ENCODE data around the gene MITF.
"Not testable (repeated sequence)": the region's sequence is repeated elsewhere in the genome, so short reads cannot be mapped to it uniquely, and the experiment has no call there.

MITF gene

GRCh38 chr3:69879051-69879450, 139.8 kb downstream of the MITF start:
- DNase-seq = no peak

GRCh38 chr3:69880069-69880640, 140.9 kb downstream of the MITF start:
- no peak for DNase-seq

- DNase-seq = no peak
Measured at GRCh38 chr3:69881051-69881450, 141.8 kb downstream of the MITF start.

- DNase-seq = no peak
Measured at GRCh38 chr3:69881756-69882428, 142.6 kb downstream of the MITF start.

GRCh38 chr3:69882560-69882959, 143.3 kb downstream of the MITF start:
- no peak for DNase-seq

- no peak for DNase-seq
Measured at GRCh38 chr3:69888040-69888942, 149.0 kb downstream of the MITF start.

GRCh38 chr3:69888943-69889315, 149.7 kb downstream of the MITF start:
- no peak for DNase-seq

GRCh38 chr3:69890084-69890483, 150.8 kb downstream of the MITF start:
- DNase-seq = no peak

- DNase-seq = no peak
Measured at GRCh38 chr3:69890691-69891090, 151.4 kb downstream of the MITF start.

GRCh38 chr3:69892706-69893105, 153.4 kb downstream of the MITF start:
- no peak for DNase-seq

- no peak for DNase-seq
Measured at GRCh38 chr3:69893274-69893673, 154.0 kb downstream of the MITF start.

- no peak for DNase-seq
Measured at GRCh38 chr3:69896095-69896494, 156.8 kb downstream of the MITF start.

- DNase-seq = no peak
Measured at GRCh38 chr3:69900331-69900730, 161.1 kb downstream of the MITF start.

- DNase-seq = no peak
Measured at GRCh38 chr3:69901802-69902201, 162.5 kb downstream of the MITF start.

GRCh38 chr3:69902386-69902785, 163.1 kb downstream of the MITF start:
- DNase-seq = no peak

GRCh38 chr3:69906351-69906966, 167.2 kb downstream of the MITF start:
- no peak for DNase-seq

- DNase-seq = no peak
Measured at GRCh38 chr3:69907554-69907953, 168.3 kb downstream of the MITF start.

GRCh38 chr3:69909859-69910258, 170.6 kb downstream of the MITF start:
- DNase-seq = not testable (repeated sequence)

GRCh38 chr3:69913422-69913821, 174.2 kb downstream of the MITF start:
- no peak for DNase-seq

GRCh38 chr3:69914395-69914794, 175.1 kb downstream of the MITF start:
- no peak for DNase-seq

- no peak for DNase-seq
Measured at GRCh38 chr3:69915726-69916125, 176.5 kb downstream of the MITF start.

GRCh38 chr3:69920009-69920408, 180.7 kb downstream of the MITF start:
- not testable (repeated sequence) for DNase-seq

GRCh38 chr3:69921651-69922050, 182.4 kb downstream of the MITF start:
- DNase-seq = no peak
